ENCODE measurements around the gene TBL1X.

TBL1X gene

DNA sequence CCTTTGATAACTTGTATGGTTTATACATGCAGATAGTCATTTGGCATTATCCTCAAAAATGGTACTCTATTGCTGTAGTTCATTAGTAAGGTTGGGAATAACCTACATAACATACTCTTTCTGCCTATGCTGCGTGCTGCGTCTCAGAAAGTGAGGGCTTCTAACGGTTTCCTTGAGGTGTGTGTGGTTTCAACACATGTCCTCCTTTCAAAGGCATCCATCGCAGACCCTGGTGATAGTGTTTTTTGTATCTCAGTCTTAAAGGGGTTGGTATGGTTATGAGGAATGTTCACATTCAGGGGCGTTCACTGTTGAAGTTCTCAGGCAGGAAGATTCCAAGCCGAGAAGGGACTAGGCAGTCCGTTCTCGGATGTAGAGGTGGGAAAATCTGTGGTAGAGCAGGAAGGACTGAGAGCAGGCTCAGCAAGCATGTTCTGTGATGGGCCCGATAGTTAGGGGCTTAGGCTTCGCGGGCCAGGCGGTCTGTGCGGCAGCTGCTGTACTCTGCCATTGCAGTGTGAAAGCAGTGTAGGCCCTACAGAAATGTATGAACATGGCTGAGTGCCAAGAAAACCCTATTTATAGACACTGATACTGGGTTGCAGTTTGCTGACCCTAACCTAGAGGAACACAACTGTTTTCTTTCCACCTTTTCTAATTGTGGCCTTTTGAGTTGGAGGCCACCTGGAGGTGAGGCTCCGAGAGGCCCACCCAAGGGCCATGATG is 177.6 kb downstream of the TBL1X start:
- DNase-seq: no peak

DNA sequence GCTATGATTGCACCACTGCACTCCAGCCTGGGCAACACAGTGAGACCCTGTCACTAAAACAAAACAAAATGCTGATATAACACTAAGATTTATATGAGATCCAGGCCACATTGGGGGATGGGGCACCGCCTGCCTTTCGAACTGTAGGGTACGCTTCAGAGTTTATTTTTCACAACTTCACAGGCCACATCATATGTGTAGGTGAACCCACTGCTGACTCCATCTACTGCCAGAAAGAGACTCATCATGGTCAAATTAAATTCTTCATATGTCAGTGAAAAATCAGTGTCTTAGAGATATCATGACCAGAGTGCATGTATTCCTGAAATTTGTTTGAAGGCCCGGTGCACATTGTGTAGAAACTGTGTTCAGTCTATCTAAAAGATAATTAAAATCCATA is 178.9 kb downstream of the TBL1X start:
- DNase-seq: no peak

DNA sequence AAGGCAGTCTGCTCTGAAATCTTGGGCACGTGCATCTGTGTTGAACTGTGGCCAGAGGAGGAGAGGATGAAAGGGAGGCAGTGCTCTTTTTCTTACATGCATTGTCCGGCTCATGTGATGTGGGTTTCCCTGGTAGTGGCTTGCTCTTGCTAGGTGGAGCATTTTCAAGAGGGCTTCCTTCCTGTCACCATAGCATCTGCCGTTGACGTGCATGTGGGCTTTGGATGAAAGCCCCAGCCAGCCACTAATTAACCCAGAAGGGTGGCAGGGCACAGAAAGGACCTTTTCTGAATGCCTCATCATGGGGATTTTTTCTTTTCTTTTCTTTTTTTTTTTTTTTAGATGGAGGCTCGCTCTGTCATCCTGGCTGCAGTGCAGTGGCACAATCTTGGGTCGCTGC is 179.5 kb downstream of the TBL1X start:
- DNase-seq: no peak

DNA sequence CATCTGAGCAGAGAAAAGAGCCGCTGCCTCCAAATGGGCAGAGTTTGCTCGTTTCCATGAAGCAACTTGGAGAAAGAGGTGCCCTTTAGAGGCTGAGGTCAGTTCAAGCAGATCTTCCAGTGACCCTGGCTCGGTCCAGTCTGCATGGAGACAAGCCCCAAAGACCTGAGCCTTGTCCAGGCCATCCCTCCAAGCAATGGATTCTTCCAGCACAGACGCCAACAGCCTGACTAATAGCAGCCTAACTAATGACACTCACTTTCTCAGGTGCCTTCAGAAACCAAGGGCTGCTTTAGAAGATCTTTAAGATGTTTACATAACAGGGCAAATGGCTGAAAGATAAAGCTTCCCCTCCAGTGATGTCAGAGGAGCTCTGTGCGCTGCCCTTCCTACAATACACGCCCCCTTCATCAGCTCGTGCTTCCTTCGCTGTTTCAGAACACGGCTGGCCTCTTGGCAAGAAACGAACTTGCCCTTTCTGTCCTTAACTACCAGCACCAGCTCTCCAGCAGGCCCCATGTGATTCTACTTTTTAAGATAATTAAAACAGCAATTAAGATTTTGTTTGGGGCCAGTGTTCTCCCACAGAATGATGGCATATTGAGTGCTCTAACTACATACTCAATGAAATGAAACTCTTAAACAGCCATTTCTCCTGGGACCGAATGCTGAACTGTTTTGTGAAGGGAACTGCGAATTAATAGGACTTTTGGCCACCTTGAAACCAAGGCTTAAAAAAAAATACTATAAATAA is 181.8 kb downstream of the TBL1X start:
- DNase-seq: no peak

DNA sequence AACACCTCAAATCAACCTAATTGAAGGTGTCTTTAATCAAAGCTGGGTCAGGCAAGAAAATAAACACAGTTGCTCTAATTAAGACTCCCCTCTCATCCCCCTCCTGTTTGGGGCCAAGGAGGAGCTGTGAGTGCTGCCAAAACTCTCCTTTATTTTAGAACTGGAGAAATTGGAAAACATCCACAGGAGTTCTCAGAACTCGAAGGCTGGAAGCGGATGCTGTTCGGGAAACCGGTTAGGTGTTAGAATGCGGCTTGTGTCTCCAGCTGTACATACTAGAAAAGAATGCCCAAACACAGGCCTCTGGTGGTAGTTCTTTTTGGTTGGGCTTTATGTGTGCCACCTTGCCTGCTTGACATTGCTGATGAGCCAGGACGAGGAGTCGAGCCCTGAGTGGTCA is 182.6 kb downstream of the TBL1X start:
- no peak for DNase-seq

DNA sequence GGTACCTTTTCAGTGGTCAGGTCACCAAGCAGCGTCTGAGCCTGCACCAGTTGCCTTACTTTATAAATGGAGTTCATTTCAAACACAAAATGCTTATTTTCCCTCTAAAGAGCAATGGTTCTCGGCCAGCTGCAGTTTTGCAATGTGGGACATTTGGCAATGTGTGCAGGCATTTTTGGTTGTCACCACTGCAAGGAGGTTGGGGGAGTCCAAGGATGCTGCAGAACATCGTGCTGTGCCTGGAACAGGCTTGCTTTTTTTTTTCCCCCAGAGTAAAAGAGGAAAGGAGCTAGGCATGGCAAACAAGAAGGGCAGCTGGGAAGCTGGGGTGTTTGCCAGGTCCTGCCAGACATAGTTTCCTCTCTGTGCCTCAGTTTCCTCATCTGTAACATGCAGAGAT is 185.2 kb downstream of the TBL1X start:
- DNase-seq: no peak

- no peak for DNase-seq
These were observed 186.9 kb downstream of the TBL1X start for GRCh38 chrX:9651737-9652136.

- DNase-seq: no peak
These were observed 190.1 kb downstream of the TBL1X start for GRCh38 chrX:9654929-9655328.

- DNase-seq: no peak
These were observed 191.4 kb downstream of the TBL1X start for GRCh38 chrX:9656277-9656676.

GRCh38 chrX:9656871-9657270 is 192.0 kb downstream of the TBL1X start:
- DNase-seq: no peak

DNA sequence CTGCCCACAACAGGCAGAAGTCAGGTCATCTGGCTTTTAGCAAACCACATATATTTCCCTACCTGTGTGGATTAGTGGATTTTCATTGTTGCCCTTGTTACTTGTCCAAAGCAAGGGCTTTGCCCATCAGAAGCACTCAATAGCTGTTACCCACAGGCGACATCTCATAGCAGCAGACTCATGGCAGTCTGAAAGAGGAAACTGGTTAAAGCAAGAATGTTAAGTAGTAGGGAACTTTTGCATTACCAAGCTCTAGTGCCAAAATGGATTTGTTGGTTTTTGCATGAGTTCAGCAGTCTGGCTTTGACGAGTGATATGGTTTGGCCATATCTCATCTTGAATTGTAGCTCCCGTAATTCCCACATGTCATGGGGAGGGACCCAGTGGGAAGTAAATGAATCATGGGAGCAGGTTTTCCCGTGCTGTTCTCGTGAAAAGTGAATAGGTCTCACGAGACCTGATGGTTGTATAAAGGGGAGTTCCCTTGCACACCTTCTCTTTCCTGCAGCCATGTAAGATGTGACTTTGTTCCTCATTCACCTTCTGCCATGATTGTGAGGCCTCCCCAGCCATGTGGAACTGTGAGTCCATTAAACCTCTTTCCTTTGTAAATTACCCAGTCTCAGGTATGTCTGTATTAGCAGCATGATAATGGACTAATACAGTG is 192.9 kb downstream of the TBL1X start:
- DNase-seq: no peak

DNA sequence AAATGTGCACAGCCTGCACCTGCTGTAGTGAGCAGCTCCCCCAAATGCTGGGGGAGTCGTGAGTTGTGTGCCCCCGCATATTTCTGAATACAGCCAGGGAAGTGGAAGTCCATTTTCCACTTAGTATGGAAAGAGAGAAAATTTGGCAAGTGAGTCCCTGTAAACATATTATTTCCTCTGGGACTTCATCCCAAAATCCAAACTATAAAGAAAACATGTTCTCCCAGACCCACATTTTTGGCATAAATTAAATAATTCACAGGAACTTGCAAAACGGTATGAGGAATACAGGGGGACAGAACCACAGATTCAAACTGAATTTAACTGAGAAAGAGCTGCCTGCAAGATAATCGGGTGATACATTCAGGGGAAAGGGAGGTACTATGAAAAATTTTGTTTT is 193.6 kb downstream of the TBL1X start:
- DNase-seq: no peak

- no peak for DNase-seq
These were observed 194.8 kb downstream of the TBL1X start for GRCh38 chrX:9659571-9660195.

DNA sequence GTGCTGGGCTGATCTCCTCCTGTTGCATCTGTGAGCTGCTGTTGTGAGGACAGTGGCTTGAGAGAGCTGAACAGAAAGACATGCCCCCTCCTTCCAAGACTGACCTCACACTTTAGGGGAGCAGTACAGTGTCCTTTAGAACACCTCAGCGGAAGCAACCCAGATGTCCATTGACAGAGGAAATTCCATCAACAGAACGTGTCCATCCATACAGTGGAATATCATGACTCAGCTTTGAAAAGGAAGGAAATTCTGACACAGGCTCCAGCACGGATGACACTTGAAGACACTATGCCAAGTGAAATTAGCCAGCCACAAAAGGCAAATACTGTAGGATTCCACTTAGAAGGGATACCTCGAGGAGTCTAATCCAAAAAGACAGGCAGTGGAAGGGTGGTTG is 197.3 kb downstream of the TBL1X start:
- DNase-seq: peak; percentile 11

- DNase-seq: no peak
These were observed 198.4 kb downstream of the TBL1X start for GRCh38 chrX:9663216-9663615.

GRCh38 chrX:9664224-9664623 is 199.4 kb downstream of the TBL1X start:
- no peak for DNase-seq

GRCh38 chrX:9665113-9665512 is 200.3 kb downstream of the TBL1X start:
- DNase-seq: no peak

DNA sequence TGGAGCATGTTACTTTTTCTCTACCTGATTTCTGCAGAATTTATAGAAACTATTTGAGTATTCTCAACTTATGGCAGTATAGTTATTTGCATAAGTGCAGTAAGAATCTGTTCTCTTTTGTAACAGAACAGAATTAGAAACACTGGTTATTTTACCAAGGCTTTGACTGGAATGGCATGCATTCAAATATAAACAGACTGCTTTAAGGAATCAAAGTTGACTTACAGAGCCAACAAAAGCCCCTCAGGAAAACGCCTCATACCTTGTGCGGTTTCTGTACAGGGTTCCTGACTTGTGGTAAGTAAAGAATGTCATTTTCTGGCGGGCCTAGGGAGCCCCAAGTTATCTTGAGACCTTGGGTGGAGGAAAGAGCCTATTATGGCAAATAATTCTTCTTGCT is 203.7 kb downstream of the TBL1X start:
- DNase-seq: no peak

- peak; percentile 16 for DNase-seq
These were observed 205.4 kb downstream of the TBL1X start for GRCh38 chrX:9670136-9670814.

DNA sequence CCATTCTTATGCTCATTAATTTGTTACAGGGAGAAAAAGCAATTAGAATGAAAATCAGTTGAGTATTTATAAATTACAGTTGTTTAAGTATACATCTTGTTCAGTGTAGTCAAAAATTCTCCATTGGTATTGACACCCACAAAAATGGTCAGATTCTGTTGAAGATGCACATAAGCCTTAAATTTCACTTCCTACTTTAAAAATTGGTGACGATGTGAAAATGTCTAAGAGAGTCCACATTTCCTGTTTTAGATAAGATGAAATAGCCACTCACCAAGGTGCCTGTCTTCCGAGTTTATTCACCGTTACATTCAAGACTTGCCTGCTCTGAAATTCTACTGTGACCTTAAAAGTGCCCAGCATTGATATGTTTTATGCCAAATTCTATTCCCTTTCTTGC is 207.1 kb downstream of the TBL1X start:
- no peak for DNase-seq

- no peak for DNase-seq
These were observed 211.4 kb downstream of the TBL1X start for GRCh38 chrX:9676306-9676705.

DNA sequence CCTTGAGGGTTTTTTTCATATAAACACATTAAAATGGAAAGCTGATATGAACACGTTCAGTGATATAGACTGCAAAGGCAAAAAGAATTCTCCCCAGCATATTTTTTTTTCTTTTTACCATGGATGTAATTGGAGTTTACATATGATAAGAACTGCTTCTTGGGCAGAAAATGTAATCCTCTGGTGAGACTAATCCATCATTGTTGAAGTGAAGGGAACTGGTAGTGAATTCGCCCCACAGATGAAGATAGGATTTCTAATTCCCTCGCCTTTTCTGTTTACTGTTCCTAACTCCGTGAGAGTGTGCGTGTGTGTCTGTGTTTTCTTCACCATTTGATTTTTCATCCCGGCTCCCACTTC is 211.9 kb downstream of the TBL1X start:
- DNase-seq: no peak

DNA sequence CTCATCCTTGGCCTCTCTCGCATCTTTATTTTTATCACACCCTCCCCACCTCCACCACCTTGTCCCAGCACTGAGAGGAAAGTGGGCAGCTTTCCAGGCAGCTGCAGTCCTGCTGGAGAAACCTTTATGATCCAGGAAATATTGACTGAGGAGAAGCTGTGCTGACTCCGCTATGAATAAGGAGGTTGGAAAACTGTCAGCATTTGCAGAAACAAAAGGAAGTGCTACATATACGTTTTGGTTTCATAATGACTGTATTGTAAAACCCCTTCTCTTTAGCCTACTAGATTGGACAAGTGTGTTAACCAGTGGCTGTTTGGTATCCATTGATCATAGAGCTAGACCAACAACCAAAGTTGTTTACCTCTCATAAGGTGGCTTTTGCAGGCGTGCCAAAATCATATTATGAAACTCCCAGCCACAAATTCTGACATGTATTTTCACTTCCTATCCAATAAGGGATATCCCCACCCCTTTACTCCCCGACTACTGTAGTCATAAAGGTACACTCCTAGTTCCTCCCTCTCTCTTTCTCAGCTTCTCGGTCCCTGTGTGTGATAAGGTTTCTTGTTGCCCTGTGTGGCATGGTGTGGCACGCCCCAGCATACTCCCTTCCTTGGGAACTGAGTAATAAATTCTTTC is 212.4 kb downstream of the TBL1X start:
- no peak for DNase-seq
